ENCODE measurements around the gene NTRK1. TPM values are rescaled to one million over a fixed set of nuclear protein-coding genes. Genes with fewer than 3 reads are reported as not detected.
A peak's percentile ranks its signal among the peaks of the same experiment; 100 is the strongest.

Gene NTRK1
- total RNA-seq, 3 donors from 2014 or later (not counting 1 experiment from before 2014, with no cell fraction given): 1.7 to 16.7 (median 2.4) TPM

DNA sequence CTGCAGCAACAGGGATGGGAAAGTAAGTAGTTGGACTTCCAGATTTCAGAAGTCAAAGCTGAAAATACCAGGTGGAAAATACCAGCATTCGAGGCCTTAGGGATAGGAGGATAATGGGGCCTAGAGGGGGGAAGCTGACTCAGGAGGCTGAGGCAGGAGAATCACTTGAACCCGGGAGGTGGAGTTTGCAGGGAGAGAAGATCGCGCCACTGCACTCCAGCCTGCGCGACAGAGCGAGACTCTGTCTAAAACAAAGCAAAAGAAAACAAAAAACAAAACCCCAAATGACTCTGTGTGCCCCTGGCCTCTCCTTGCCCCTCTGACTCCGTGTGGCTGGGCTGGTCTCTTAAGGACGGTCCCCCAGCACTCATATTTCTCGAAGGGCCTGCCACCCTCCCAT lies 47.4 kb upstream of the NTRK1 start:
- H3K36me3 Mint-ChIP-seq: peaks cover 20% of the 10 kb centered on the region

DNA sequence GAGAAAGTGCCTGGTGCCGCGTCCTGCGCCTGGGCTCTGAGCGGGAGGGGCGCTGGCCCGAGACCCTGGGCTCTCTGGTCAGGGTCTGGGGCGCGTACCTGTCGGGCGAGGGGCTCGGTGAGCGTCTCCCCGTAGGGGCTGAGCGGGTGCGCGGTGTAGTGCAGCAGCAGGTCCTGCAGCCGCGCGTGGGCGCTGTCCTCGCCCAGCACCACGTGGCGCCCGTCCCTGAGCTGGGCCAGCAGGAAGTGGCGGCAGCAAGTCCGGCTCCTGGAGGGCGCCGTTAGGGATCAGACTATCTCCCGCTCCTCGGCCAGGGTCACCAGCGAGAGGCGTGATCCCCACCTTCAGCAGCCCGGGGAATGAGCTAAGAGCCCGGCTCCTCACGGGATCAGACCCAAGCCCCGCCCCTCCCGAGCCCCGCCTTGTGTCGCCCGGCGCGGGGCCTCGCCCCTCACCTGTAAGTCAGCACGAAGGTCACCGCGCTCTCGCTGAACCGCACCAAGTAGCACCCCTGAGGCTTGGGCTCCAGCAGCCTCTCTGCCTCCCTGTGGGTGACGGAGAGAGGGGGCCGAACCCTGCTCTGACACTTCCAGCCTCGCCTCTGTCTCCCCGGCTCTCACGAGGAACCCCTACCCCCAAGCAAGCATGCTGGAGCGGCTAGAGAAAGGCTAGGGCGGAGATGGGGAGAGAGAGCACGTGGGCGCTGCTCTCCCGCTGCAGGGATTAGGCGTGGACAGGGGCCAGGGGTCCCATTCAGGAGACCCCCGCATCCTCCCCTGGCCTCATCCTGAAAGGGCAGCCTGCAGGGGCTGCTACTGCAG lies 46.7 kb upstream of the NTRK1 start:
- WGBS (ENCODE audit: insufficient coverage): 11% methylated on average over 60 of the region's 60 CpGs
- Histone ChIP-seq H3K9me3 (ENCODE audit: control insufficient read depth, insufficient read depth, low read length) (no peaks in the 10 kb centered on the region), H3K4me1 (ENCODE audit: control insufficient read depth, insufficient read depth, low read length) (peaks cover 83% of the 10 kb centered on the region), H3K4me3 (ENCODE audit: low read length) (peak overlapping the region; percentile 76), H3K36me3 (ENCODE audit: control insufficient read depth, insufficient read depth, low read length) (peaks cover 37% of the 10 kb centered on the region), H3K27ac (ENCODE audit: low read length) (peak overlapping the region; percentile 99), H3K27me3 (ENCODE audit: control insufficient read depth, insufficient read depth, low read length) (no peaks in the 10 kb centered on the region)
- Mint-ChIP-seq H3K27ac (peak overlapping the region; percentile 98), H3K9me3 (no peaks in the 10 kb centered on the region), H3K36me3 (peaks cover 20% of the 10 kb centered on the region), H3K27me3 (ENCODE audit: low read depth in 2 of 2) (no peaks in the 10 kb centered on the region), H3K4me3 (peak overlapping the region; percentile 96), H3K4me1 (peaks cover 76 to 91% of the 10 kb centered on the region in 2 donors)
- DNase-seq: peak; percentile 69 to 88
- TF ChIP-seq, protein P1, sequence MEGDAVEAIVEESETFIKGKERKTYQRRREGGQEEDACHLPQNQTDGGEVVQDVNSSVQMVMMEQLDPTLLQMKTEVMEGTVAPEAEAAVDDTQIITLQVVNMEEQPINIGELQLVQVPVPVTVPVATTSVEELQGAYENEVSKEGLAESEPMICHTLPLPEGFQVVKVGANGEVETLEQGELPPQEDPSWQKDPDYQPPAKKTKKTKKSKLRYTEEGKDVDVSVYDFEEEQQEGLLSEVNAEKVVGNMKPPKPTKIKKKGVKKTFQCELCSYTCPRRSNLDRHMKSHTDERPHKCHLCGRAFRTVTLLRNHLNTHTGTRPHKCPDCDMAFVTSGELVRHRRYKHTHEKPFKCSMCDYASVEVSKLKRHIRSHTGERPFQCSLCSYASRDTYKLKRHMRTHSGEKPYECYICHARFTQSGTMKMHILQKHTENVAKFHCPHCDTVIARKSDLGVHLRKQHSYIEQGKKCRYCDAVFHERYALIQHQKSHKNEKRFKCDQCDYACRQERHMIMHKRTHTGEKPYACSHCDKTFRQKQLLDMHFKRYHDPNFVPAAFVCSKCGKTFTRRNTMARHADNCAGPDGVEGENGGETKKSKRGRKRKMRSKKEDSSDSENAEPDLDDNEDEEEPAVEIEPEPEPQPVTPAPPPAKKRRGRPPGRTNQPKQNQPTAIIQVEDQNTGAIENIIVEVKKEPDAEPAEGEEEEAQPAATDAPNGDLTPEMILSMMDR (IDR thresholded peaks at IDR 0.05): peak; percentile 62
- intact Hi-C loops (cut with micrococcal nuclease): no loop called here
- peak; percentile 32 to 56 (median 37) for ATAC-seq

More for the DNA sequence above, 47.4 kb upstream of the NTRK1 start:
- peaks cover 89% of the 10 kb centered on the region for H3K4me1 ChIP-seq (ENCODE audit: control insufficient read depth, insufficient read depth, low read length)
- TF ChIP-seq, protein P1 (IDR thresholded peaks at IDR 0.05): no peak
- DNase-seq: no peak
- H3K9me3 ChIP-seq (ENCODE audit: control insufficient read depth, insufficient read depth, low read length): no peaks in the 10 kb centered on the region
- ATAC-seq: no peak
- 60% methylated on average over 7 of the region's 10 CpGs for WGBS (ENCODE audit: insufficient coverage)
- intact Hi-C loops (cut with micrococcal nuclease): no loop called here
- H3K27ac ChIP-seq (ENCODE audit: low read length): peak overlapping the region; percentile 99
- peaks cover 79 to 94% of the 10 kb centered on the region in 2 donors for H3K4me1 Mint-ChIP-seq
- peaks cover 44% of the 10 kb centered on the region for H3K36me3 ChIP-seq (ENCODE audit: control insufficient read depth, insufficient read depth, low read length)
- peak overlapping the region; percentile 76 for H3K4me3 ChIP-seq (ENCODE audit: low read length)
- H3K27me3 Mint-ChIP-seq (ENCODE audit: low read depth in 2 of 2): no peaks in the 10 kb centered on the region
- no peaks in the 10 kb centered on the region for H3K9me3 Mint-ChIP-seq
- peak overlapping the region; percentile 96 for H3K4me3 Mint-ChIP-seq
- H3K27me3 ChIP-seq (ENCODE audit: control insufficient read depth, insufficient read depth, low read length): no peaks in the 10 kb centered on the region
- H3K27ac Mint-ChIP-seq: peak overlapping the region; percentile 98

DNA sequence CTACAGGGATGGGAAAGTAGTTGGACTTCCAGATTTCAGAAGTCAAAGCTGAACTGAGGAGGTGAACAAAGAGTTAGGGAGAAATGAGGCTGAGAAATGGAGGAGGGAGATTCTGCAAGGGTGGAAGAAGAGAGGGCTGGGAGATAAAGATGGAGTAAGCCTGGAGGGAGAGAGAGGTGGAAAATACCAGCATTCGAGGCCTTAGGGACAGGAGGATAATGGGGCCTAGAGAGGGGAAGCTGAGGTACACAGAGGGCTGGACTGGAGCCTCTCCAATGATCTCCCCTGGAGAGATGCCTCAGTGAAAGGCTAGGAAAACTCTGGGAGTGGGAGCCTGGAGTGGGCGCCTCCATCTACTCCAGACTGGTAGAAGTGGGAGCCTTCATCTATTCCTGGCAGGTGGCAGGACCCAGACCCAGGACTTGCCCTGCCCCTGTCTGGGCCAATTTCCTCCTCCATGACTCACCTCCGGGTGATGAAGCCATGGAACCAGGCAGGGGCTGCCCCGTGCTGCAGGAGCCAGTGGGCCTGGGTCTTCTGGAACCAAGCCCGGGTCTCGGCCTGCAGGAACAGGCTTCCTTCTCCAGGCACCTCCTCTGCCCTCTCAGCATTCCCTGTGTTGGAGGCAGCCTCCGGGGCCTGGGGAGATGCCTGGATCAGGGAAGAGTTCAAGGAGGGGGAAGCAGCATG lies 45.9 kb upstream of the NTRK1 start:
- intact Hi-C loops (cut with micrococcal nuclease): no loop called here
- Mint-ChIP-seq H3K36me3 (peaks cover 20% of the 10 kb centered on the region), H3K27me3 (ENCODE audit: low read depth in 2 of 2) (no peaks in the 10 kb centered on the region), H3K4me1 (peaks cover 74 to 86% of the 10 kb centered on the region in 2 donors), H3K9me3 (no peaks in the 10 kb centered on the region), H3K27ac (peak overlapping the region; percentile 98), H3K4me3 (peak overlapping the region; percentile 96)
- TF ChIP-seq, protein P1 (IDR thresholded peaks at IDR 0.05): no peak
- Histone ChIP-seq H3K4me3 (ENCODE audit: low read length) (peak overlapping the region; percentile 76), H3K9me3 (ENCODE audit: control insufficient read depth, insufficient read depth, low read length) (no peaks in the 10 kb centered on the region), H3K36me3 (ENCODE audit: control insufficient read depth, insufficient read depth, low read length) (peaks cover 30% of the 10 kb centered on the region), H3K27ac (ENCODE audit: low read length) (peak overlapping the region; percentile 99), H3K27me3 (ENCODE audit: control insufficient read depth, insufficient read depth, low read length) (no peaks in the 10 kb centered on the region), H3K4me1 (ENCODE audit: control insufficient read depth, insufficient read depth, low read length) (peaks cover 75% of the 10 kb centered on the region)
- ATAC-seq (no peak), DNase-seq (peak; percentile 47 to 68)
- 60% methylated on average over 6 of the region's 7 CpGs for WGBS (ENCODE audit: insufficient coverage)
